Left renal cortex interstitium (tissue), 4 donors: ENCODE results near the gene TTC28. TPM values are rescaled to one million over a fixed set of nuclear protein-coding genes. Genes with fewer than 3 reads are reported as not detected.

Experiments used
- DNase-seq, 4 donors: peaks; one replicate each; pipeline ENCODE4 v3.0.0-alpha.2; 2013; ENCODE audit warnings: low read depth in 4 of 4, low spot score in 2 of 4, missing footprints in 1 of 4
- polyA plus RNA-seq, 4 donors: library from polyadenylated mRNA; unstranded; fragments of 120-200 nt; gene quantifications; one replicate each; pipeline ENCODE4 v1.2.1, GENCODE V29; 2013; ENCODE audit not compliant: insufficient read length in 4 of 4

The TTC28 gene
- polyA plus RNA-seq, 4 donors = 26.0 to 49.6 (median 35.9) TPM

DNA sequence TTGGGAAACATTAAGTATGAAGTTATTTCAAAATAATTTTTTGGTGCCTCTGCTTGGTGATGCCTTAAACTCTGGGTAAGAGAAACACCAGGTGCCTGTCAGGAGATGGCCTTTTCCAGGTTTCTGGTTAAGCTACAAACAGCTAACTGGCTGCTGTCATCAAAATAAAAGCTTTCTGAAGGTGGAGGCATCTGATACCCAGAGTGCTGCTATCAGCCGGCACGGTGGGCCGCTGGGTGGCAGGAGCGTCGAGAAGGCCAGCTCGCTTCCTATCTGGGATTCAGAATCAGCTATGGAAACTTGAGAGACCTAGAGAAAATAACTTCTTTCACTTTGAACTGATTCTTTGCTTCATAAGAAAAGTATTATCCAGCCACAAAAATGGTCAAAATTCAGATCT, 679.8 kb downstream of the TTC28 start:
- DNase-seq = no peak

DNA sequence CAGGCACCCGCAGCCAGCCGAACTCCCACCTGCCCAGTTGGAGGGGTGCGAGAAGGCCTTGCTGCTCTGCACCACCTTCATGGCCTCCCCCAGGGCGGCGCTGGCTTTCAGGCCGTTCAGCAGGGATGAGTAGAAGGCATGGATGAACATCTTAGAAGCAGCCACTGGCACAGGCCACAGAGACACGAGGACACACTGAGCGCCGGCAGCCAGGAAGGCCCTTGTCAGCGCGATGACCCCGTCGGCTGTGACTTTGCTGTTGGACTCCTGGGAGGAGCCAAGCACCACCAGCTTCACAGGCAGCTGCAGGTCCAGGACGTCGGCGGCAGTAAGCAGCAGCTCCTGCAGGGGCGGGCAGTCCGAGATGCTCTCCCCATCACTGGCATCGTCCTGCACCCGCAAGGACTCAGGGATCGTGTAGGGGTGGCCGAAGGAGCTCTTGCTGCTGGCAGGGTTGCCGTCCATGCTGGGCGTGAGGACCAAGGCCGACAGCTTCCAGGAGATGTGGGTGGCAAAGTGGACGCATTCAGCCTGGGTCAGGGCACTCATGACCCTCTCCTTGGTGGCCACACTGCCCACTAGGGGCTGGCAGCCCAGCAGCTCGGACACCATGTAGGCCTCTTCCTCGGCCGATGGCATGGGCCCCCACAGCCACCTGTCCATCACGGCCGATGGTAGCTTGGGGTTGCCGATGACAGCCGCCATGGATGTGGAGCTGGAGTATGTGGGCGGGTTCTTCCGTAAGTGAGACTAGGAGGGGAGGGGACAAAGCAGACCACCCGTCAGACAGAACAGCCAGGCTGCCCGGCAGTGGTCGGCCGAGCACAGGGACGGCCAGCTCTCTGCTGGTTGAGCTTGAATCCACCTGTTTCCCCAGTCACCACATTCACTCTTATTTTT, 680.9 kb downstream of the TTC28 start:
- no peak for DNase-seq

DNA sequence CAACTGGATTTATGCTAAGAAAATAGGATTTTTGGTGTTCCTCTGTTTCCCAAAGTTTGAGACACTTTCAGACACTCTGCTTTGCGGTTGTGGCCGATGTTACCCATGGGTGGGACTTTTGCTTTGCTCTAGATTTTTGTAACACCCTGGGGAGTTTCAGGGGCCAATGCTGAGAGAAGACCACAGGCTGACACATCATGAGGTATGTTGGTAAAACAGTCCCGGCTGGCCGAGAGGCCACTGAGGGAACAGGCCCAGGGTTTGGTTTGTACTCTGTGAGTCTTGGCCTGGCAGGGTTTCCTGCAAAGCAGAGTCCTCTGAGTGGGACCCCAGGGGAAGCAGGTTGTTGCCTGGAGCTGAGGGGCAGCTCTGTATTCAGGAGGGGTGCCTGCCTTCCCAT, 682.1 kb downstream of the TTC28 start:
- DNase-seq = no peak

DNA sequence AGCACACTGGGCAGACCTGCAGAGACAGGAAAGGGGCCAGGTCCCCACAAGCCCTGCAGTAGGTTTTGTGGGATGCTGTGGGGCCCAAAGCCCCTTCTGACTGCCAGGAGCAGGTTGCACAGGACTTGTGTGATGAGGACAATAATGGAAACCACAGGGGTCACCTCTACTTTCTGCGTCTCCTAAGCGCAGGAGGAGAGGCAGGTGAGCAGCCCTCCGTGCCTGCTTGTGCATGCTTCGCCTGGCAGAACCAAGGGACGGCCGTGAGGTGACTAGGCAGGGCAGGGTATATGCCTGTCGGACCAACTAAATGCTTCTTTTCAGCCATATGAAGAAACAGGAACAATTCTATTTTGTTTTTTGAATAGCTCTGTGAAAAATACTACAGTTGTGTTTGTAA, 682.7 kb downstream of the TTC28 start:
- DNase-seq = no peak

DNA sequence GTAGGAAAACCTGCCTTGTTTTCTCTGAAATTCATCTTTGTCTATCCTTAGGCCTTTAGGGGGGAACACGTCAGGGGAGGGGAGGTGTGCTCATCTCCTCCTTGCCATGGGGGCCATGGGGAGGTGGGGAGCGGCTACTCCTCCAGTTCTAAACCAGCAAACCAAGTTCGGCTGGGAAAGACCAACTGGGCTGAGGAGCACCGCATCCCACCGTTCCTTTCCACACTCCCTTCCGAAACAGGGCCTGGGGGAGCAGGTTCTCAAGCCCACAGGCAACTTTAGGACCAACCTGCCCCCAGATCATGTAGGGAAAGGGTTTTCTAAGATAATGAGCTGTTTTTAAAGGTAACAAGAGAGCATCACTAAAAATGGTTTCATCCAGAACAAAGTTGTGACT, 683.1 kb downstream of the TTC28 start:
- no peak for DNase-seq

DNA sequence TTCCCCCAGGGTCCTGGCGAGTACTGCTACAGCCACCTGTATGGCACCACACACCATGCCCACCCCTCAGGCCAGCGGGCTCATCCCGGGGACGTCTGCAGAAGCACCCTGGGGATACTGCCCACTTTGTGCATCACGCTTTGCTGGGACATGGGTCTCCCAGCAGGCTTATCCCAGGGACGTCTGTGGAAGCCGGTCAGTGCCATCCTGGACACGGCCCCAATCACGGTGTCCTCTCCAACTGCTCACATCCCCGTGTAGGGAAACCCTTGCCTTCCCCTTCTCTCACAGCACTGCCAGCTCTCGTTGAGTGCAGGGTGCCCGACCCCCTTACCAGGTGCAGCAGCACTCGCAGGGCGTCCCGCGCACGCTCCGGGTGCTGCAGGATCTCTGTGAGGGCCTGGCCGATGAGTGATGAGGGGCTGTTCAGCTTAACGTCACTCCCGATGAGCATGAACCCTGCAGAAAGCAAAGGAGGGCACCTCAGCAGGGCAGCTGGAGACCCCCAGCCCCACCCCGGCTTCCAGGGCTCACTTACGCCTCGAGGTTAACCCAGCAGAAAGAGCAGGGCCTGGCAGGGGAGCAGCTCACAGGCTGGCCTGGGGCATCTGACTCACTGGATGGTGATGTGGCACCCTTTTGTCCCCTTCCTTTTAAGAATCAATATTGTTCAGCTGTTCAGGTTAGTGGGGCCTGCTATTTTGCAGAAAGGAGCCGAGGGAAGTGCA, 683.7 kb downstream of the TTC28 start:
- DNase-seq = no peak

DNA sequence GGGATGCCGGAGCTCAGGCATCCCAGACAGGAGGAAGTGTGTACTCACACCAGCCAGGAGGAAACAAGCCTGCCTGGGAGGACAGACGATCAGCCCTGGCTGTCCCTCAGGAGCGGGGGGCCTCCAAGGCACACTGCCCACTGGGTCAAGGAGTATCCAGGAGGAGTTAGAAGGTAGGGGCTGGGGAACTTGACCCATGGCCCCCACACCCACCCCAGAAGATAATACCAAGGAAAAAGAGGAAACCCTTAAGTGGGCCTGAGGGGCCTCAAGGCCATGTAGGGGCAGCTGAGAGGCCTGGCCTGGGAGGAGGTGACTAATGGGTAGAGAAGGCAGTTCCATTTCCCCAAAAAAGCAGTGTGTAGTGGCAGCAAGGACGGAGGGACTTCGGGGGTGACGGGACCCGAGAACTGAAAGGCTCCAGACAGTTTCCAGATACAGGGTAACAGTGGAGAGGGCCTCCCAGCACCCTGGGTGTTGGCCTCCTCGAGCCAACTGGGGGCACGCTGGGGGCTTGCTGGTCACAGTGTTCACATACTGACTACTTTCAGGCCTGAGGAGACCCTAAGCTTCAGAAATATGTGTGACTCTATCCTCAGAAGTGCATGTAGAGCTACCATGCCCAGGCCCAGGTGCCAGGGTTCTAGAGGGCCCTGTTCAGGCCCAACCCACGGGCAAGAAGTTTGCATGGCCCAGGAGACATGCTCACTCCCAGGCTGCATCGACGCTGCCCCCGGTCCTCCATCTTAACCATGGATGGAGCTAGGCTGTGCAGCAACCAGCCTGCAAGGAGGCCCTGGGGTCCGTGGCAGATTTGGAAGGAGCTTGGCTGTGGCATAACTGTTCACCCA, 684.9 kb downstream of the TTC28 start:
- DNase-seq = no peak

DNA sequence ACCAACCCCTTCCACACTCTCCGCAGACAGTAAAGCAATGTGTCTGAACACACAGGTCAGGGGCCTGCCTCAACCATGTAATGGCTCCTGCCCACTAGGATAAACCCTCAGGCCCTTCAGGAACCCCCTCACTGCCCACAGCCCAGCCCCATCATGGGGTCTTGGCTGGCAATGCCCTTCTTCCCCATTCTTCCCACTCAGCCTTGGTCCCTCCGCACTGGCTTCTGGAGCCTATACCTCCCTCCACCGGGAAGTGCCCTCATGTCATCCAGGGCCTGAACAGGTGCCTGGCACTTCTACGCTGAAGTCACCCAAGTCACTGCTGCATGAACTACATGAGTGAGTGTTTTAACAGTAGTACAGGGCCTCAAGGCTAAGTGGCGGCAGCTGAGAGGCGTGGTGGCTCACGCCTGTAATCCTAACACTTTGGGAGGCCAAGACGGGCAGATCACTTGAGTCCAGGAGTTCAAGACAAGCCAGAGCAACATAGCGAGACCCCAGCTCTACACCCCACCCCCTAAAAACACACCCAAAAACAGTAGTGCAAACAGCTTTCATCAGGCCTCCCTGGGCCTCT, 685.8 kb downstream of the TTC28 start:
- DNase-seq = no peak

DNA sequence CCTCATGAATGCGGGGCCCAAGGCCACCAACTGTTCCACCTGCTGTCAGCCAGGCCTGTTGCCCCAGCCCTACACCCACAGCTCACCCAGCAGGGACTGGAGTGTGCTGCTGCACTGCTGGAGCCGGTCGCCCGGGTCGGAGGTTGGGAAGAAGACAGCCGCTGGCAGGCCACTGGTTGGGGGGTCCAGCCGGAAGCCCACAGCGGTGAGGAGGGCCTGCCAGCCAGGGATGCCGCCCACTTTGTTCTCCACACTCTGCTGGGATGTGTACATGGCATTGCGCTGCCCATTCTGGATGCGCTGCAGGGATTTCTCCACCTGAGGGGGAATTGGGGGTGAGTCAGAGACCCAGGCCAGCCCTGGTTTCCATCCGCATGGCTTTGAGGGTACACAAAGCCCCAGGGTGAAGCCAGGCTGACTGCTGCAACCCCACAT, 686.4 kb downstream of the TTC28 start:
- DNase-seq = no peak

DNA sequence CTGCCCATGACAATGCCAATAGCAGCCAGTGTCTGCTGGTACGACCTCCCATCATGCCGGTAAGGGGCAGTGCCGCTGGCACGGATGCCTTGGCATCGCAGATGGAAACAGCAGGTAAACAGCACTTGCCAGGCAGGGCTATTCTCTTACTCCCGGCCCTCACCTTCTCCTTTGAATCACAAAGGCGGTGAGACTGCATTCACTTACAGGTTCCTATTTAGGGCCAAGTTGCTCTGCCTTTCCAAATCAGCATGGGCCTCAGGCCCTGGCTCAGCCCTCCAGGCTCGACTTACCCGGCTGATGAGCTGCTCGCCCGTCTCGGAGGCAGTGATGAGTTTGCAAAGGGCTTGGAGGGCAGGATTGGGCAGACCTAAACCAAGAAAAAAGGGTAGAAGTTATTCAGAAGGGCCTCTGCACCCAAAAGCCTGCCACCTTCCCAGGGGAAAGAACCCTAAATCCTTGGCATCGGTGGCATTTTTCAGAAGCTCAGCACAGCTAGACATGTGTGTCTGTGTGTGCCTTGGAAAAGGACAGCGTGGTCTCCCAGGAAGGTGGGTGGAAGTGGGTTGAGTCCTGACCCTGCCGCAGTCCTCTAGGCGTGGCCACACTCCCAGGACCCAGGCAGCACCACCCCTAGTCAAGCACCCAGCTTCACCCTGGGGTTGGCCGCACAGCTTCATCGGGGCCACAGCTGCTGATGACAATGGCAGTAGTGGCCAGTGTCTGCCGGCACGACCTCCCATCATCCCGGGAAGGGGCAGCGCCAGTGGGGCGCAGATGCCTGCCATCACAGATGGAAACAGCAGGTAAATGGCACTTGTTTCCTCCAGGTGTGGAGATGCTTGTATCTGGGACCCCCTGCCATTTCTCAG, 687.1 kb downstream of the TTC28 start:
- no peak for DNase-seq

DNA sequence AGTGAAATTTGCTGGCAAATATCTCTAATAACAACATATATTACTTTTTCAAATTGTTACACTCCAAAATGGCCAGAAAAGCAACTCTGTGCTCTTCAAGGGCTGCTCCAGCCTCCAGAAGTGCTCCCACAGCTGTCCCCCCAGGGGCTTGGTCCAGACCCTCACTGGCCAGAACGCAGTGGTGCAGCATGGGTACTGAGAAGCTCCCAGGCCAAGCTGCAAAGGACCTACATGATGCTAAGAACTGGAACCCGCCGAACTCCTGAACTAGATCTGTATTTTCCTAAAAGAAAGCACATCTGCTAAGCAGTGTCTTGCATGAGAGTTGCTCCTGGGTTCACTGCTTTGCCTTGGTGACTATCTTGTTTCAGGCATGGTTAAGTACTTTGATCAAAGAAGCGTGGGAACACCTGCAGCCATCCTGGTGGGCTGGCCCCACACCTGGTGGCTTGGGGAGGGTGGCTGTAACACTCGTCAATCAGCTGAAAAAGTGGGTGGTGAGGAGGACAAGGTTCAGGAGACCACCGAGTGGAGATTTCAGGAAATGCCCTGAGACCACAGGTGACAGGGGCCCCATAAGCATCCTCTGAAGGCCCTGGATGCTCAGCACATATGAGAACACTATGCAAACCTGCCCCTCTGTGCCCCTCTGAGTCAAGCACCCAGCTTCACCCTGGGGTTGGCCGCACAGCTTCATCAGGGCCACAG, 687.9 kb downstream of the TTC28 start:
- DNase-seq = no peak

DNA sequence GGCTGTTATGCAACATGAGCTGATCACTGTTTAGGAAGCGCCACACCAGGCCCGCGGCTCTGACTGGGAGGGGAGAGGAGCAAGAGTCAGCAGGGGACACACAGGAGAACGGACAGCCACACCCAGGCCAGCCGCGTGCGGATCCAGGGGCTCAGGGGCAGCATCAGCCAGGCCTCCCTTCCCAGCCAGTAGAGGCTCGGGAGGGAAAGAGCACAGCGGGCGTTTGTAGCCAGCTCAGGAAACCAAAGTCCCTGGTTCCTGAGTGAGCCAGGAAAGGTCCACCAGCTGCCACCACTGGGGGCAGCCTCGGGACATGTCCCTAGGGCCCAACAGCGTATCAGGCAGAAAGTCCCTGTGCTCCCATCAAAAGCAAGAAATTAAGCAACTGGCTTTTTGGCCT, 688.8 kb downstream of the TTC28 start:
- DNase-seq = no peak

DNA sequence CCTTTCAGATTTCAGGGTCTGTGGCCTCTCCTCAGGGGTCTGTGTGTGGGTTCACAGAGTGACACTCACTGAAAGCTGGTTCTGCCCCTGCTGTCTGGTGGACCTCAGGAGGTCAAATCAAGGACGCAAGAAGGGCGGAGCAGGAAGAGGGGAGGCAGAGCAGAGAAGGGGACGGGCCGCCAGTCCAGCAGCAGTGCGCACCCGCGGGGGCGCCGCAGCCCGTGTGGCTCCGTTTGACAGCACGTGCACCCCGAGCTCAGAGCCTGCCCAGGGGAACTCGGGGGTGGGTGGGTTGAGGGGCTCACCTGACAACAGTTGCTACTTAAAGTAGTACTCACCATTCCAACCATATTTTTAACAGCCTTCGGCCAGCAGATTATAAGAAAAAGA, 689.2 kb downstream of the TTC28 start:
- no peak for DNase-seq

DNA sequence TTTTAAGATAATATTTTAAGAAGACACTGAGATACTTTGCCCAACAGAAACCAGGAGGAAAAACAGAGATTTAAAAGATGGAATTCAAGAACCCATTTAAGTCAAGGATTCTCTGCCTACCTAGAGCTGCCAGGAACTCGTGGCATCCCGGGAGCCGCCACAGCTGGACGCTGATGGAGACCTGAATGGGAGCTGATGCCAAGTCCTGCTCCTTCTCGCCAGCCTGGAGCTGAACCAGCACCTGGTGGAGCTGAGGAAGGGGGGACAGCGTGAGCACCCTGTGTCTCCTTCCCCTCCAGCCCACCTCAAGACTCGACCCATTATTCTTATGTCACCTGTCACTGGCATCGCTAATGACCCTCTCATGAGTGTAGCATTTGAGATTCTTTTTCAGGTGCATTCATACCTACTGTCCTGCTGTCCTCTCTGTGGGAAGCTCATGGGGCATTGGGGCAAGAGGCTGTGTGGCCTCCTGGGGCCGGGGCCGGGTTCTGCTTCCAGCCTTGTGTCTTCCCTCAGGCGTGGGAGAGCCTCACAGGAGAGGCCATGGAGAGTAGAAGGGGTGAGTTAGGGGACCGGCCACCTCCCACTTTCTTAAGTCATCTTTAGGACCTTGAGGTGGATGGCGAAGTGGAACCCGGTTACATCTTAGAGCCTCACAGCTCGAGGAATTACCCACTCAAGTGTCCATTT, 689.7 kb downstream of the TTC28 start:
- no peak for DNase-seq

DNA sequence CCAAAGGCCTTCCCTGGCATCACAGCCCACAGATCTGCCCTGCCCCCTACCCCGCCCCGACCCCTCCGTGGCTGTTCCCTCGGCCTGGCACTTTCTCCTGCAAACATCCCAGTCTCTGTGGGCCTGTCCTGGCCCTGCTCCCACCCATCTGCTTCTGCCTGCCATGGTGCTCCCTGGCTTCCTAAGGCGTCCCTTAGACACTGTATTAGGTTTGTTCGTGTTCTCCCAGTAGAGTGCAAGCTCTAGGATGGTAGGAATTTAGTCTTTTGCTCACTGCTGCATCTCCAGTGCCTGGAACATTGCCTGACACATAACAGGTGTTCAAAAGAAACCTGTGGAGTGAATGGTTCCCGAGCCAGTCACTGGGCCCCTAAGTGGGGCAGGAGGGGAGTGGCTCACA, 690.9 kb downstream of the TTC28 start:
- no peak for DNase-seq

DNA sequence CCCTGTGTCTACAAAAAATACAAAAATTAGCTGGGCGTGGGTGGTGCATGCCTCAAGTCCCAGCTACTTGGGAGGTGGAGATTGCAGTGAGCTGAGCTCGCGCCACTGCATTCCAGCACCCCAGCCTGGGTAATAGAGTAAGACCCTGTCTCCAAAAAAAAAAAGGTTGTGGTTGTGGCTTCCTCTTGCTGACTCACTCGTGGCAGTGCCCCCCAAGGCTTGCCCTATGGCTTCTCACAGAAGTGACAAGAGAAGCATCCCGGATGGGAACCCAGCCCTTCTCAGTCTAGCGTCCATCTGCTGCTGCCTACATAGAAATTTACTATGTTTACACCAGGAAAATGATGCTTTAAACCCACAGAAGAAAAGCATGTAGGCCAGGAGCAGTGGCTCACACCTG, 692.1 kb downstream of the TTC28 start:
- no peak for DNase-seq

DNA sequence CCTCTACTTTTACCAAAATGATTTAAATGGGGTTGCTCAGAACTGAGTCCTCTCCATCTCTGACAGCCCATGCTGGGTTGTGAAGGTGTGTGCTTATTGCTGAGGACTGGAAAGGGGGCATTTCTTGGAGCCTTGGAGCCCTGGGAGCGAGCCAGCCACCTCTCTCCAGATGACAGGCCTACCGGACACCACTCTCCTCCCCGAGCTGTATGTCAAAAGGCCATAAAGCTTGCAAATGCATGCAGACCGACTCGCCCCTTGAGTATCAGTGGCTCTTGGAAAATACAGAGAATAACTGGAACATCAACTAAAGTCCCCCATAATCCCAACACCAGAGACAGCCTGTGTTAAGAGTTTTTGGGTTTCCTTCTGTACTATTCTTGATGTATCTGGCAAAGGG, 692.7 kb downstream of the TTC28 start:
- no peak for DNase-seq

DNA sequence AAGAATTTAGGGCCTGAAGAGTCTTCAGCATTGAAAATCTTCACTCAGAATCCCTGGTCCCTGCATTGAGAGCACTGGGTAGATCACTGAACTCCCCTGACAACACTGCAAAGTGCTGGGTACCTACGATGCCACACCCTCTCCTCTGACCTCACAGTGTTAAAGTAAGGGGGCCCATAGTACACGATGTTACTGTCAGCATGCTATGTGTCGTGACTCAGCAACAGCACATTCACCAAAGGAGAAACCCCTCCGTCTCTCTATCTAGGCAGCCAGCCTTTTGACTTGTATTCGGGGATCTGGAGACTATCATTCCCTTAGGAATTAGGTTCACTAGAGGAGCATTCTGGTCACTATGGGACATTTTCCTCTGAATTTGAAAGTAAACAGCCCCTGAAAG, 693.2 kb downstream of the TTC28 start:
- no peak for DNase-seq
